SK-N-MC (cell line): Measurements from ENCODE around the gene TJP1.

Source experiments
- DNase-seq: peaks from one replicate; pipeline ENCODE4 v3.0.0-alpha.2; 2011; ENCODE audit warnings: low read depth, low spot score
- H3K27ac ChIP-seq: fragments of 200-600 bp; sonication (generic); 2 replicates; pipeline ENCODE4 v1.5.1; 2016; ENCODE audit warnings: mixed run types
- H3K36me3 ChIP-seq: fragments of 200-600 bp; sonication (generic); 2 replicates; pipeline ENCODE4 v1.6.1; 2017; ENCODE audit warnings: antibody characterized with exemption, low read length, mixed read lengths; ENCODE audit not compliant: insufficient read depth
- H3K4me3 ChIP-seq: fragments of 200-600 bp; sonication (generic); 2 replicates; pipeline ENCODE4 v1.5.1; 2016
- H3K9ac ChIP-seq: fragments of 200-600 bp; sonication (generic); 2 replicates; pipeline ENCODE4 v1.8.0; 2017; ENCODE audit warnings: mixed run types, mixed read lengths; ENCODE audit not compliant: insufficient read length
- H3K9me3 ChIP-seq: fragments of 200-600 bp; sonication (generic); 2 replicates; pipeline ENCODE4 v1.6.1; 2017; ENCODE audit warnings: low read depth, mild to moderate bottlenecking, antibody characterized with exemption, low read length, moderate library complexity, mixed read lengths
- EZH2 ChIP-seq: fragments of 200-600 bp; sonication (generic); IDR thresholded peaks from one replicate; pipeline ENCODE4 v1.6.1; 2017; ENCODE audit warnings: antibody characterized with exemption
- FOXP2 ChIP-seq: optimal IDR thresholded peaks from 2 replicates; pipeline ENCODE3; 2011; ENCODE audit warnings: mild to moderate bottlenecking, moderate library complexity; ENCODE audit not compliant: insufficient read depth; ENCODE audit errors: extremely low read length, control extremely low read depth
- POLR2AphosphoS5 ChIP-seq: IDR thresholded peaks from 2 replicates; pipeline ENCODE4 v1.6.1; 2012; ENCODE audit warnings: mild to moderate bottlenecking, low read depth, low read length, borderline replicate concordance

Gene TJP1

GRCh38 chr15:29815000-29815710 lies 7.1 kb downstream of the TJP1 start:
- TF ChIP-seq EZH2 (no peak), POLR2AphosphoS5 (no peak), FOXP2 (no peak)
- no peak for DNase-seq
- no peak overlapping the region for H3K4me3 ChIP-seq
- no peaks in the 10 kb centered on the region for H3K36me3 ChIP-seq
- H3K9me3 ChIP-seq, result no peaks in the 10 kb centered on the region
- H3K9ac ChIP-seq, result no peak overlapping the region
- H3K27ac ChIP-seq, result no peak overlapping the region

- Histone ChIP-seq H3K36me3 (no peaks in the 10 kb centered on the region), H3K27ac (no peak overlapping the region), H3K4me3 (no peak overlapping the region), H3K9ac (no peak overlapping the region), H3K9me3 (no peaks in the 10 kb centered on the region)
- TF ChIP-seq POLR2AphosphoS5, result no peak
- TF ChIP-seq EZH2, result no peak
- no peak for TF ChIP-seq FOXP2
- no peak for DNase-seq
Measured at GRCh38 chr15:29813009-29813408, 9.3 kb downstream of the TJP1 start.

GRCh38 chr15:29812384-29812694 lies 9.9 kb downstream of the TJP1 start:
- no peak for DNase-seq
- no peaks in the 10 kb centered on the region for H3K9me3 ChIP-seq
- H3K4me3 ChIP-seq, result no peak overlapping the region
- H3K9ac ChIP-seq, result no peak overlapping the region
- H3K27ac ChIP-seq, result no peak overlapping the region
- H3K36me3 ChIP-seq, result no peaks in the 10 kb centered on the region
- no peak for TF ChIP-seq FOXP2
- TF ChIP-seq EZH2, result no peak
- TF ChIP-seq POLR2AphosphoS5, result no peak

- no peak overlapping the region for H3K27ac ChIP-seq
- no peak overlapping the region for H3K4me3 ChIP-seq
- no peak for DNase-seq
- no peaks in the 10 kb centered on the region for H3K36me3 ChIP-seq
- H3K9me3 ChIP-seq, result no peaks in the 10 kb centered on the region
- no peak overlapping the region for H3K9ac ChIP-seq
- TF ChIP-seq POLR2AphosphoS5 (no peak), EZH2 (no peak), FOXP2 (no peak)
Measured at GRCh38 chr15:29811691-29812383, 10.4 kb downstream of the TJP1 start.

- H3K4me3 ChIP-seq, result no peak overlapping the region
- no peak overlapping the region for H3K27ac ChIP-seq
- H3K9ac ChIP-seq, result no peak overlapping the region
- H3K9me3 ChIP-seq, result no peaks in the 10 kb centered on the region
- DNase-seq, result no peak
- H3K36me3 ChIP-seq, result no peaks in the 10 kb centered on the region
- no peak for TF ChIP-seq EZH2
- TF ChIP-seq FOXP2, result no peak
- TF ChIP-seq POLR2AphosphoS5, result no peak
Measured at GRCh38 chr15:29805708-29806104, 16.6 kb downstream of the TJP1 start.

GRCh38 chr15:29805043-29805707 lies 17.1 kb downstream of the TJP1 start:
- H3K9ac ChIP-seq, result no peak overlapping the region
- no peaks in the 10 kb centered on the region for H3K36me3 ChIP-seq
- H3K9me3 ChIP-seq, result no peaks in the 10 kb centered on the region
- DNase-seq, result no peak
- H3K27ac ChIP-seq, result no peak overlapping the region
- H3K4me3 ChIP-seq, result no peak overlapping the region
- TF ChIP-seq FOXP2, result no peak
- TF ChIP-seq EZH2, result no peak
- no peak for TF ChIP-seq POLR2AphosphoS5

- Histone ChIP-seq H3K4me3 (no peak overlapping the region), H3K36me3 (no peaks in the 10 kb centered on the region), H3K9me3 (no peaks in the 10 kb centered on the region), H3K27ac (no peak overlapping the region), H3K9ac (no peak overlapping the region)
- TF ChIP-seq FOXP2, result no peak
- TF ChIP-seq POLR2AphosphoS5, result no peak
- no peak for TF ChIP-seq EZH2
- DNase-seq, result no peak
Measured at GRCh38 chr15:29802411-29802810, 19.9 kb downstream of the TJP1 start.

- TF ChIP-seq EZH2 (no peak), POLR2AphosphoS5 (no peak), FOXP2 (no peak)
- Histone ChIP-seq H3K9ac (no peak overlapping the region), H3K27ac (no peak overlapping the region), H3K4me3 (no peak overlapping the region), H3K36me3 (no peaks in the 10 kb centered on the region), H3K9me3 (no peaks in the 10 kb centered on the region)
- no peak for DNase-seq
Measured at GRCh38 chr15:29800491-29801366, 21.5 kb downstream of the TJP1 start.
